Naive B cell (primary cell): Measurements from ENCODE around the gene ID2. TPM values are rescaled to one million over a fixed set of nuclear protein-coding genes. Genes with fewer than 3 reads are reported as not detected.

Experiments used
- ATAC-seq, 2 donors: fragments of 150-1000 bp; cut with Tn5 transposase; 2 replicates each; pipeline ENCODE4 v1.10.0; 2021; ENCODE audit warnings: low read depth in 2 of 2, mild to moderate bottlenecking in 2 of 2, moderate library complexity in 2 of 2
- DNase-seq: peaks from one replicate; pipeline ENCODE4 v3.0.0; 2022
- H3K27ac Mint-ChIP-seq, 6 donors: one replicate each; pipeline ENCODE4 v1.8.0; 2020 to 2022; ENCODE audit warnings: mild to moderate bottlenecking in 6 of 6, mixed read lengths in 6 of 6, moderate library complexity in 5 of 6, inconsistent platforms in 2 of 6
- H3K27me3 Mint-ChIP-seq, 3 donors: one replicate each; pipeline ENCODE4 v1.8.0; 2021 to 2022; ENCODE audit warnings: mixed read lengths in 3 of 3, mild to moderate bottlenecking in 1 of 3
- H3K36me3 Mint-ChIP-seq, 2 donors: one replicate each; pipeline ENCODE4 v1.8.0; 2020 to 2022; ENCODE audit warnings: mixed read lengths in 2 of 2, inconsistent platforms in 1 of 2, mild to moderate bottlenecking in 1 of 2
- H3K4me1 Mint-ChIP-seq, 3 donors: one replicate each; pipeline ENCODE4 v1.8.0; 2020 to 2022; ENCODE audit warnings: mixed read lengths in 3 of 3, inconsistent platforms in 1 of 3, mild to moderate bottlenecking in 1 of 3, moderate library complexity in 1 of 3
- H3K4me3 Mint-ChIP-seq, 8 donors: one replicate each; pipeline ENCODE4 v1.8.0; 2020 to 2022; ENCODE audit warnings: mild to moderate bottlenecking in 8 of 8, mixed read lengths in 8 of 8, moderate library complexity in 8 of 8, inconsistent platforms in 2 of 8
- H3K9me3 Mint-ChIP-seq, 7 donors: one replicate each; pipeline ENCODE4 v1.8.0; 2020 to 2022; ENCODE audit warnings: mixed read lengths in 7 of 7, mild to moderate bottlenecking in 5 of 7, inconsistent platforms in 2 of 7, moderate library complexity in 1 of 7
- polyA plus RNA-seq, 6 donors: library from polyadenylated mRNA; unstranded; fragments of 300-500 nt; fragmentation: Illumina TruSeq; gene quantifications; one replicate each; pipeline ENCODE4 v1.2.3, GENCODE V29; 2021; ENCODE audit warnings: low read depth in 6 of 6

The ID2 gene
- polyA plus RNA-seq, 6 donors from 2014 or later, result 3.2 to 9.4 (median 4.0) TPM

GRCh38 chr2:8666581-8666980, 15.3 kb upstream of the ID2 start:
- Mint-ChIP-seq H3K36me3 (no peaks in the 10 kb centered on the region), H3K4me3 (no peak overlapping the region), H3K4me1 (peaks cover 0 to 3% (median 0%) of the 10 kb centered on the region in 3 donors), H3K9me3 (no peaks in the 10 kb centered on the region), H3K27me3 (peaks cover 26 to 31% (median 29%) of the 10 kb centered on the region in 3 donors), H3K27ac (no peak overlapping the region)
- DNase-seq (no peak), ATAC-seq (no peak)

- peaks cover 0 to 3% (median 0%) of the 10 kb centered on the region in 3 donors for H3K4me1 Mint-ChIP-seq
- H3K27ac Mint-ChIP-seq, result no peak overlapping the region
- H3K27me3 Mint-ChIP-seq, result peaks cover 18 to 24% (median 22%) of the 10 kb centered on the region in 3 donors
- H3K9me3 Mint-ChIP-seq, result peaks cover 0 to under 1% (median 0%) of the 10 kb centered on the region in 7 donors
- H3K36me3 Mint-ChIP-seq, result no peaks in the 10 kb centered on the region
- no peak overlapping the region for H3K4me3 Mint-ChIP-seq
- ATAC-seq, result no peak
- no peak for DNase-seq
Measured at GRCh38 chr2:8667896-8668512, 13.9 kb upstream of the ID2 start.

GRCh38 chr2:8669157-8669817, 12.6 kb upstream of the ID2 start:
- DNase-seq, result no peak
- Mint-ChIP-seq H3K36me3 (peaks cover 7 to 9% of the 10 kb centered on the region in 2 donors), H3K27me3 (peaks cover 15 to 29% (median 20%) of the 10 kb centered on the region in 3 donors), H3K4me1 (no peaks in the 10 kb centered on the region), H3K27ac (no peak overlapping the region), H3K4me3 (no peak overlapping the region), H3K9me3 (peaks cover 3 to 14% (median 10%) of the 10 kb centered on the region in 7 donors)
- no peak for ATAC-seq

GRCh38 chr2:8670580-8670979, 11.3 kb upstream of the ID2 start:
- ATAC-seq (no peak), DNase-seq (no peak)
- Mint-ChIP-seq H3K9me3 (peaks cover 7 to 27% (median 17%) of the 10 kb centered on the region in 7 donors), H3K4me1 (no peaks in the 10 kb centered on the region), H3K27me3 (peaks cover 18 to 34% (median 27%) of the 10 kb centered on the region in 3 donors), H3K4me3 (no peak overlapping the region), H3K36me3 (peaks cover 9 to 16% of the 10 kb centered on the region in 2 donors), H3K27ac (no peak overlapping the region)

GRCh38 chr2:8671176-8671575, 10.7 kb upstream of the ID2 start:
- Mint-ChIP-seq H3K27me3 (peaks cover 24 to 40% (median 33%) of the 10 kb centered on the region in 3 donors), H3K36me3 (peaks cover 9 to 20% of the 10 kb centered on the region in 2 donors), H3K27ac (no peak overlapping the region), H3K4me1 (no peaks in the 10 kb centered on the region), H3K4me3 (no peak overlapping the region), H3K9me3 (peaks cover 7 to 29% (median 17%) of the 10 kb centered on the region in 7 donors)
- DNase-seq (no peak), ATAC-seq (no peak)

- H3K4me3 Mint-ChIP-seq, result no peak overlapping the region
- peaks cover 0 to 2% (median 0%) of the 10 kb centered on the region in 3 donors for H3K4me1 Mint-ChIP-seq
- no peak for DNase-seq
- H3K9me3 Mint-ChIP-seq, result peaks cover 7 to 29% (median 17%) of the 10 kb centered on the region in 7 donors
- peaks cover 26 to 44% (median 36%) of the 10 kb centered on the region in 3 donors for H3K27me3 Mint-ChIP-seq
- H3K27ac Mint-ChIP-seq, result no peak overlapping the region
- peaks cover 9 to 20% of the 10 kb centered on the region in 2 donors for H3K36me3 Mint-ChIP-seq
- ATAC-seq, result no peak
Measured at GRCh38 chr2:8671802-8672201, 10.1 kb upstream of the ID2 start.

GRCh38 chr2:8672940-8673339, 8.9 kb upstream of the ID2 start:
- ATAC-seq, result no peak
- Mint-ChIP-seq H3K4me3 (no peak overlapping the region), H3K9me3 (peaks cover 7 to 29% (median 17%) of the 10 kb centered on the region in 7 donors), H3K27me3 (peaks cover 36 to 56% (median 46%) of the 10 kb centered on the region in 3 donors), H3K27ac (no peak overlapping the region), H3K4me1 (peaks cover 4 to 13% (median 6%) of the 10 kb centered on the region in 3 donors), H3K36me3 (peaks cover 9 to 20% of the 10 kb centered on the region in 2 donors)
- no peak for DNase-seq

- Mint-ChIP-seq H3K9me3 (peaks cover 7 to 29% (median 17%) of the 10 kb centered on the region in 7 donors), H3K27ac (no peak overlapping the region), H3K27me3 (peaks cover 41 to 60% (median 51%) of the 10 kb centered on the region in 3 donors), H3K4me3 (no peak overlapping the region), H3K4me1 (peaks cover 8 to 18% (median 11%) of the 10 kb centered on the region in 3 donors), H3K36me3 (peaks cover 9 to 20% of the 10 kb centered on the region in 2 donors)
- DNase-seq (no peak), ATAC-seq (no peak)
Measured at GRCh38 chr2:8673381-8673780, 8.5 kb upstream of the ID2 start.

GRCh38 chr2:8674420-8675009, 7.3 kb upstream of the ID2 start:
- ATAC-seq, result no peak
- Mint-ChIP-seq H3K27me3 (peaks cover 45 to 70% (median 57%) of the 10 kb centered on the region in 3 donors), H3K4me3 (no peak overlapping the region), H3K4me1 (peaks cover 14 to 28% (median 16%) of the 10 kb centered on the region in 3 donors), H3K27ac (no peak overlapping the region), H3K9me3 (peaks cover 7 to 29% (median 17%) of the 10 kb centered on the region in 7 donors), H3K36me3 (peaks cover 9 to 20% of the 10 kb centered on the region in 2 donors)
- no peak for DNase-seq

- Mint-ChIP-seq H3K36me3 (peaks cover 9 to 20% of the 10 kb centered on the region in 2 donors), H3K4me3 (peak overlapping the region in 1 of 8 donors; percentile 20), H3K9me3 (peaks cover 7 to 33% (median 19%) of the 10 kb centered on the region in 7 donors), H3K27me3 (peaks cover 52 to 77% (median 63%) of the 10 kb centered on the region in 3 donors), H3K27ac (peak overlapping the region in 1 of 6 donors; percentile 39), H3K4me1 (peaks cover 18 to 30% (median 20%) of the 10 kb centered on the region in 3 donors)
- DNase-seq (no peak), ATAC-seq (no peak)
Measured at GRCh38 chr2:8675543-8675942, 6.3 kb upstream of the ID2 start.

- Mint-ChIP-seq H3K4me3 (peak overlapping the region in 2 of 8 donors; percentile 22 to 36), H3K27ac (peak overlapping the region in 2 of 6 donors; percentile 39 to 71), H3K4me1 (peaks cover 22 to 37% (median 25%) of the 10 kb centered on the region in 3 donors), H3K27me3 (peaks cover 57 to 82% (median 67%) of the 10 kb centered on the region in 3 donors), H3K36me3 (peaks cover 9 to 20% of the 10 kb centered on the region in 2 donors), H3K9me3 (peaks cover 7 to 33% (median 23%) of the 10 kb centered on the region in 7 donors)
- DNase-seq, result no peak
- no peak for ATAC-seq
Measured at GRCh38 chr2:8676191-8676920, 5.5 kb upstream of the ID2 start.

- Mint-ChIP-seq H3K36me3 (peaks cover 9 to 20% of the 10 kb centered on the region in 2 donors), H3K27me3 (peaks cover 63 to 83% (median 66%) of the 10 kb centered on the region in 3 donors), H3K4me3 (peak overlapping the region in 5 of 8 donors; percentile 66 to 89 (median 72)), H3K4me1 (peaks cover 28 to 44% (median 29%) of the 10 kb centered on the region in 3 donors), H3K9me3 (peaks cover 7 to 33% (median 23%) of the 10 kb centered on the region in 7 donors), H3K27ac (peak overlapping the region in 3 of 6 donors; percentile 17 to 83 (median 71))
- DNase-seq (no peak), ATAC-seq (no peak)
Measured at GRCh38 chr2:8676921-8677645, 4.8 kb upstream of the ID2 start.
